HUES48 (cell line): ENCODE results near the gene ABCA7.
"Not testable (repeated sequence)": the region's sequence is repeated elsewhere in the genome, so short reads cannot be mapped to it uniquely, and the experiment has no call there.

Source experiments
- H3K27ac ChIP-seq: one replicate; pipeline ENCODE4 v1.7.0; 2013; ENCODE audit warnings: low read depth, low read length, inconsistent platforms
- H3K27me3 ChIP-seq: 2 replicates; pipeline ENCODE4 v1.6.1; 2013; ENCODE audit warnings: mild to moderate bottlenecking, low read length; ENCODE audit not compliant: control insufficient read depth, insufficient read depth
- H3K36me3 ChIP-seq: 2 replicates; pipeline ENCODE4 v1.6.1; 2013; ENCODE audit warnings: low read length; ENCODE audit not compliant: control insufficient read depth, insufficient read depth
- H3K4me1 ChIP-seq: 2 replicates; pipeline ENCODE4 v1.6.1; 2013; ENCODE audit warnings: mild to moderate bottlenecking, low read length; ENCODE audit not compliant: control insufficient read depth, insufficient read depth
- H3K4me3 ChIP-seq: 2 replicates; pipeline ENCODE4 v1.5.1; 2013; ENCODE audit warnings: mild to moderate bottlenecking, low read depth, low read length
- H3K9ac ChIP-seq: 2 replicates; pipeline ENCODE4 v1.6.1; 2013; ENCODE audit warnings: mild to moderate bottlenecking, low read depth, low read length, moderate library complexity
- H3K9me3 ChIP-seq: 2 replicates; pipeline ENCODE4 v1.6.1; 2013; ENCODE audit warnings: low read length; ENCODE audit not compliant: control insufficient read depth, insufficient read depth

ABCA7 gene

GRCh38 chr19:1019616-1019961 lies 20.3 kb upstream of the ABCA7 start:
- Histone ChIP-seq H3K9me3 (no peaks in the 10 kb centered on the region), H3K27me3 (no peaks in the 10 kb centered on the region), H3K27ac (no peak overlapping the region), H3K9ac (no peak overlapping the region; the same call in 1 of the 2 replicates), H3K4me1 (peaks cover 20% of the 10 kb centered on the region), H3K36me3 (peaks cover 8% of the 10 kb centered on the region; the same call in 1 of the 2 replicates), H3K4me3 (peak overlapping the region; percentile 75)

- H3K4me1 ChIP-seq, result peaks cover 20% of the 10 kb centered on the region
- H3K36me3 ChIP-seq, result peaks cover 5% of the 10 kb centered on the region; the same call in 1 of the 2 replicates
- H3K27ac ChIP-seq, result peak overlapping the region; percentile 94
- no peaks in the 10 kb centered on the region for H3K27me3 ChIP-seq
- H3K9me3 ChIP-seq, result no peaks in the 10 kb centered on the region
- peak overlapping the region; percentile 75 for H3K4me3 ChIP-seq
- H3K9ac ChIP-seq, result peak overlapping the region; percentile 90
Measured at GRCh38 chr19:1019980-1020867, 19.7 kb upstream of the ABCA7 start.

- H3K4me1 ChIP-seq, result peaks cover 15% of the 10 kb centered on the region
- peaks cover 5% of the 10 kb centered on the region; the same call in 1 of the 2 replicates for H3K36me3 ChIP-seq
- H3K27me3 ChIP-seq, result no peaks in the 10 kb centered on the region
- peak within 1 kb of the TSS; percentile 90 for H3K9ac ChIP-seq
- H3K4me3 ChIP-seq, result peak within 1 kb of the TSS; percentile 75
- H3K27ac ChIP-seq, result peak within 1 kb of the TSS; percentile 94
- no peaks in the 10 kb centered on the region for H3K9me3 ChIP-seq
Measured at GRCh38 chr19:1020868-1021425, 19.0 kb upstream of the ABCA7 start, which contains the start of gene TMEM259. TSS of gene TMEM259 (minus strand) at chr19:1021123. CDS start at chr19:1020996, 127 bp downstream.

- not testable (repeated sequence) for H3K27ac ChIP-seq, H3K27me3 ChIP-seq, H3K4me1 ChIP-seq, H3K36me3 ChIP-seq, H3K9ac ChIP-seq, H3K4me3 ChIP-seq, H3K9me3 ChIP-seq
Measured at GRCh38 chr19:1023883-1024188, 16.1 kb upstream of the ABCA7 start.

GRCh38 chr19:1025080-1025479 lies 14.8 kb upstream of the ABCA7 start:
- H3K27me3 ChIP-seq, H3K9ac ChIP-seq, H3K27ac ChIP-seq, H3K9me3 ChIP-seq, H3K4me1 ChIP-seq, H3K36me3 ChIP-seq, H3K4me3 ChIP-seq: not testable (repeated sequence)

- no peaks in the 10 kb centered on the region for H3K4me1 ChIP-seq
- peak within 1 kb of the TSS; percentile 99 for H3K27ac ChIP-seq
- peak within 1 kb of the TSS; percentile 99 for H3K9ac ChIP-seq
- H3K36me3 ChIP-seq, result peaks cover 19% of the 10 kb centered on the region
- H3K27me3 ChIP-seq, result no peaks in the 10 kb centered on the region
- no peaks in the 10 kb centered on the region for H3K9me3 ChIP-seq
- peak within 1 kb of the TSS; percentile 97 for H3K4me3 ChIP-seq
Measured at GRCh38 chr19:1025960-1026782, 13.7 kb upstream of the ABCA7 start, which contains the start of gene CNN2. TSS of gene CNN2 (plus strand) at chr19:1026608. CDS start at chr19:1026662, 54 bp downstream.

- Histone ChIP-seq H3K27ac (peak overlapping the region; percentile 99), H3K36me3 (peaks cover 25% of the 10 kb centered on the region), H3K4me1 (no peaks in the 10 kb centered on the region), H3K4me3 (peak overlapping the region; percentile 97), H3K27me3 (no peaks in the 10 kb centered on the region), H3K9me3 (no peaks in the 10 kb centered on the region), H3K9ac (peak overlapping the region; percentile 99)
Measured at GRCh38 chr19:1026783-1027649, 12.9 kb upstream of the ABCA7 start.

GRCh38 chr19:1027650-1028061 lies 12.3 kb upstream of the ABCA7 start:
- peaks cover 31% of the 10 kb centered on the region for H3K36me3 ChIP-seq
- H3K9ac ChIP-seq, result peak overlapping the region; percentile 99
- H3K4me1 ChIP-seq, result no peaks in the 10 kb centered on the region
- H3K27ac ChIP-seq, result peak overlapping the region; percentile 99
- H3K4me3 ChIP-seq, result peak overlapping the region; percentile 97
- H3K9me3 ChIP-seq, result no peaks in the 10 kb centered on the region
- H3K27me3 ChIP-seq, result no peaks in the 10 kb centered on the region

GRCh38 chr19:1028062-1028926 lies 11.6 kb upstream of the ABCA7 start:
- peak overlapping the region; percentile 99 for H3K9ac ChIP-seq
- no peaks in the 10 kb centered on the region for H3K27me3 ChIP-seq
- H3K4me1 ChIP-seq, result no peaks in the 10 kb centered on the region
- H3K9me3 ChIP-seq, result no peaks in the 10 kb centered on the region
- H3K27ac ChIP-seq, result peak overlapping the region; percentile 99
- peak overlapping the region; percentile 97 for H3K4me3 ChIP-seq
- peaks cover 37% of the 10 kb centered on the region for H3K36me3 ChIP-seq
